Tibial artery (tissue), 4 donors: Measurements from ENCODE around the gene ALCAM.
"Not testable (repeated sequence)": the region's sequence is repeated elsewhere in the genome, so short reads cannot be mapped to it uniquely, and the experiment has no call there.

ENCODE experiments used
- DNase-seq, 2 donors: peaks; one replicate each; pipeline ENCODE4 v3.0.0-alpha.2; 2019
- H3K27ac ChIP-seq, 2 donors: fragments of 200-600 bp; sonication (generic) in 1 of 2; 1 replicate in 1 of 2; 2 replicates in 1 of 2; pipeline ENCODE4 v1.5.1; 2018 to 2019; ENCODE audit warnings: mild to moderate bottlenecking in 1 of 2
- H3K27me3 ChIP-seq, 2 donors: fragments of 200-600 bp; sonication (generic) in 1 of 2; one replicate each; pipeline versions ENCODE4 v1.5.1 to v1.6.0; 2016 to 2019
- H3K36me3 ChIP-seq, 3 donors: fragments of 200-600 bp; sonication (generic) in 2 of 3; one replicate each; pipeline ENCODE4 v1.5.1; 2016 to 2019; ENCODE audit warnings: mild to moderate bottlenecking in 2 of 3
- H3K4me1 ChIP-seq, 4 donors: fragments of 200-600 bp; sonication (generic) in 2 of 4; 1 replicate in 3 of 4; 2 replicates in 1 of 4; pipeline ENCODE4 v1.5.1; 2016 to 2019
- H3K4me3 ChIP-seq, 2 donors: fragments of 200-600 bp; sonication (generic) in 1 of 2; 1 replicate in 1 of 2; 2 replicates in 1 of 2; pipeline ENCODE4 v1.5.1; 2018 to 2019; ENCODE audit warnings: mild to moderate bottlenecking in 2 of 2
- H3K9me3 ChIP-seq, 3 donors: fragments of 200-600 bp; sonication (generic) in 1 of 3; one replicate each; pipeline ENCODE4 v1.5.1; 2016 to 2019
- CTCF ChIP-seq, 2 experiments: fragments of 200-600 bp in 1 of 2; fragments of 450-650 bp in 1 of 2; IDR thresholded peaks; one replicate each; pipeline ENCODE4 v1.5.1; 2017 to 2019; ENCODE audit warnings: antibody characterized with exemption in 2 of 2, mild to moderate bottlenecking in 1 of 2, moderate library complexity in 1 of 2
- intact Hi-C: fragments of 100-400 bp; cut with DNase I; formaldehyde crosslinking; loops from one replicate; pipeline ENCODE4 v1.15.0; 2023; ENCODE audit warnings: low total_unique reads

Gene ALCAM

GRCh38 chr3:105594219-105594618 is 227.5 kb downstream of the ALCAM start:
- Histone ChIP-seq H3K4me1 (no peaks in the 10 kb centered on the region), H3K4me3 (no peak overlapping the region), H3K36me3 (no peaks in the 10 kb centered on the region), H3K9me3 (no peaks in the 10 kb centered on the region), H3K27me3 (no peaks in the 10 kb centered on the region), H3K27ac (no peak overlapping the region)
- TF ChIP-seq CTCF (IDR thresholded peaks at IDR 0.05), result no peak
- no peak for DNase-seq
- intact Hi-C loops, result no loop called here

- no peak overlapping the region for H3K4me3 ChIP-seq
- no peak for TF ChIP-seq CTCF (IDR thresholded peaks at IDR 0.05)
- intact Hi-C loops, result no loop called here
- H3K27me3 ChIP-seq, result no peaks in the 10 kb centered on the region
- no peaks in the 10 kb centered on the region for H3K4me1 ChIP-seq
- DNase-seq, result no peak
- no peak overlapping the region for H3K27ac ChIP-seq
- no peaks in the 10 kb centered on the region for H3K36me3 ChIP-seq
- no peaks in the 10 kb centered on the region for H3K9me3 ChIP-seq
Measured at GRCh38 chr3:105598042-105598796, 231.5 kb downstream of the ALCAM start.

GRCh38 chr3:105599350-105599749 is 232.6 kb downstream of the ALCAM start:
- H3K36me3 ChIP-seq, result no peaks in the 10 kb centered on the region
- no peaks in the 10 kb centered on the region for H3K4me1 ChIP-seq
- no peak overlapping the region for H3K4me3 ChIP-seq
- H3K27me3 ChIP-seq, result no peaks in the 10 kb centered on the region
- TF ChIP-seq CTCF (IDR thresholded peaks at IDR 0.05), result no peak
- intact Hi-C loops, result no loop called here
- H3K9me3 ChIP-seq, result no peaks in the 10 kb centered on the region
- DNase-seq, result no peak
- no peak overlapping the region for H3K27ac ChIP-seq

- H3K9me3 ChIP-seq, H3K27me3 ChIP-seq, H3K4me3 ChIP-seq, H3K4me1 ChIP-seq, intact Hi-C loops, H3K36me3 ChIP-seq, H3K27ac ChIP-seq, DNase-seq: not testable (repeated sequence)
Measured at GRCh38 chr3:105601756-105602155, 235.0 kb downstream of the ALCAM start.

- H3K4me1 ChIP-seq, H3K27ac ChIP-seq, H3K27me3 ChIP-seq, H3K36me3 ChIP-seq, DNase-seq, H3K4me3 ChIP-seq, intact Hi-C loops, H3K9me3 ChIP-seq: not testable (repeated sequence)
Measured at GRCh38 chr3:105602286-105602685, 235.6 kb downstream of the ALCAM start.

GRCh38 chr3:105603516-105603915 is 236.8 kb downstream of the ALCAM start:
- H3K36me3 ChIP-seq, H3K4me1 ChIP-seq, DNase-seq, H3K4me3 ChIP-seq, H3K27me3 ChIP-seq, H3K27ac ChIP-seq, intact Hi-C loops, H3K9me3 ChIP-seq: not testable (repeated sequence)

- no peaks in the 10 kb centered on the region for H3K9me3 ChIP-seq
- intact Hi-C loops, result no loop called here
- TF ChIP-seq CTCF (IDR thresholded peaks at IDR 0.05), result no peak
- no peaks in the 10 kb centered on the region for H3K36me3 ChIP-seq
- no peaks in the 10 kb centered on the region for H3K27me3 ChIP-seq
- H3K27ac ChIP-seq, result no peak overlapping the region
- DNase-seq, result no peak
- H3K4me3 ChIP-seq, result no peak overlapping the region
- H3K4me1 ChIP-seq, result no peaks in the 10 kb centered on the region
Measured at GRCh38 chr3:105606016-105606415, 239.3 kb downstream of the ALCAM start.
